B cell (primary cell): ENCODE results near the gene EIF3K. TPM values are rescaled to one million over a fixed set of nuclear protein-coding genes. Genes with fewer than 3 reads are reported as not detected.

ENCODE experiments used
- ATAC-seq: fragments of 200-7000 bp; cut with Tn5 transposase; one replicate; pipeline ENCODE4 v1.10.0; 2021; ENCODE audit warnings: low read depth, mild to moderate bottlenecking, moderate number of reproducible peaks, moderate library complexity
- CTCF ChIA-PET: fragments of 350-600 bp; sonication (Branson Sonifier 250); formaldehyde crosslinking; loops from one replicate; lab custom pipeline; 2021; ENCODE audit warnings: antibody characterized with exemption, inconsistent platforms; lab: Charles Lee
- POLR2A ChIA-PET: fragments of 350-600 bp; sonication (Branson Sonifier 250); formaldehyde crosslinking; loops from one replicate; lab custom pipeline; 2021; ENCODE audit warnings: antibody characterized with exemption; lab: Charles Lee
- DNase-seq: peaks from one replicate; pipeline ENCODE4 v3.0.0; 2013
- H2AFZ ChIP-seq: 2 replicates; pipeline ENCODE4 v1.6.1; 2012; ENCODE audit warnings: mild to moderate bottlenecking, low read depth, low read length; ENCODE audit not compliant: insufficient read depth, poor library complexity, severe bottlenecking
- H3K27ac ChIP-seq, 2 donors: 1 replicate in 1 of 2; 2 replicates in 1 of 2; pipeline ENCODE4 v1.5.1; 2012 to 2013; ENCODE audit warnings: low read length in 2 of 2, mild to moderate bottlenecking in 2 of 2, moderate library complexity in 1 of 2
- H3K27me3 ChIP-seq, 4 experiments: fragments of 200-600 bp in 1 of 4; sonication (generic) in 1 of 4; replicated peaks in 1 of 4; 1 replicate in 2 of 4; 2 replicates in 2 of 4; pipeline versions ENCODE4 v1.6.1 to v1.7.0; 2013 to 2016; ENCODE audit warnings: low read length in 3 of 4, mild to moderate bottlenecking in 2 of 4, mixed read lengths in 1 of 4, moderate library complexity in 1 of 4; ENCODE audit not compliant: insufficient read depth in 4 of 4, control insufficient read depth in 3 of 4; ENCODE audit errors: control extremely low read depth in 1 of 4
- H3K36me3 ChIP-seq, 2 experiments: replicated peaks in 1 of 2; 1 replicate in 1 of 2; 2 replicates in 1 of 2; pipeline versions ENCODE4 v1.6.1 to v1.7.1; 2013; ENCODE audit warnings: low read length in 1 of 2; ENCODE audit not compliant: insufficient read depth in 2 of 2, control insufficient read depth in 1 of 2; ENCODE audit errors: control extremely low read depth in 1 of 2, extremely low read depth in 1 of 2
- H3K4me1 ChIP-seq, 2 donors: fragments of 200-600 bp in 1 of 2; sonication (generic) in 1 of 2; 1 replicate in 1 of 2; 2 replicates in 1 of 2; pipeline versions ENCODE4 v1.5.1 to v1.6.1; 2013 to 2017; ENCODE audit warnings: low read length in 2 of 2; ENCODE audit not compliant: control insufficient read depth in 2 of 2, insufficient read depth in 2 of 2
- H3K4me2 ChIP-seq: replicated peaks from 2 replicates; pipeline ENCODE3; 2012; ENCODE audit warnings: mild to moderate bottlenecking, low read depth, low read length; ENCODE audit not compliant: poor library complexity, severe bottlenecking
- H3K4me3 ChIP-seq, 5 experiments: fragments of 200-600 bp in 1 of 5; sonication (generic) in 1 of 5; 1 replicate in 3 of 5; 2 replicates in 2 of 5; pipeline versions ENCODE4 v1.5.1 to v1.7.0; 2011 to 2016; ENCODE audit warnings: low read length in 4 of 5, mild to moderate bottlenecking in 4 of 5, low read depth in 2 of 5, control low read depth in 1 of 5, moderate library complexity in 1 of 5; ENCODE audit not compliant: insufficient read depth in 1 of 5; ENCODE audit errors: control extremely low read depth in 1 of 5, extremely low read depth in 1 of 5
- H3K79me2 ChIP-seq: fragments of 200-600 bp; sonication (generic); one replicate; pipeline ENCODE4 v1.6.0; 2016; ENCODE audit warnings: low read length; ENCODE audit not compliant: control insufficient read depth, insufficient read depth
- H3K9ac ChIP-seq: fragments of 200-600 bp; sonication (generic); 2 replicates; pipeline ENCODE4 v1.6.1; 2017; ENCODE audit warnings: mild to moderate bottlenecking, low read length, moderate library complexity
- H3K9me3 ChIP-seq, 3 donors: one replicate each; pipeline versions ENCODE4 v1.6.1 to v1.7.1; 2013; ENCODE audit warnings: low read length in 2 of 3; ENCODE audit not compliant: control insufficient read depth in 2 of 3, insufficient read depth in 1 of 3; ENCODE audit errors: control extremely low read depth in 1 of 3
- H4K20me1 ChIP-seq: 2 replicates; pipeline ENCODE4 v1.6.0; 2012; ENCODE audit warnings: mild to moderate bottlenecking, low read length; ENCODE audit not compliant: insufficient read depth, control insufficient read depth, poor library complexity, severe bottlenecking
- H3K27ac Mint-ChIP-seq: one replicate; pipeline ENCODE4 v1.8.0; 2021; ENCODE audit warnings: mixed read lengths
- H3K27me3 Mint-ChIP-seq: one replicate; pipeline ENCODE4 v1.8.0; 2021; ENCODE audit warnings: mixed read lengths
- H3K4me1 Mint-ChIP-seq: one replicate; pipeline ENCODE4 v1.8.0; 2021; ENCODE audit warnings: mixed read lengths
- H3K4me3 Mint-ChIP-seq: one replicate; pipeline ENCODE4 v1.8.0; 2021; ENCODE audit warnings: mixed read lengths
- H3K9me3 Mint-ChIP-seq: one replicate; pipeline ENCODE4 v1.8.0; 2022; ENCODE audit warnings: mixed read lengths; ENCODE audit not compliant: insufficient read depth
- CTCF ChIP-seq: fragments of 200-600 bp; IDR thresholded peaks from one replicate; pipeline ENCODE4 v1.8.0; 2022; ENCODE audit warnings: antibody characterized with exemption, mild to moderate bottlenecking
- EZH2 ChIP-seq: IDR thresholded peaks from 2 replicates; pipeline ENCODE4 v1.6.1; 2012; ENCODE audit warnings: borderline replicate concordance, low read depth, mild to moderate bottlenecking, moderate library complexity, low read length; ENCODE audit not compliant: insufficient read depth, poor library complexity, severe bottlenecking
- WGBS: methylation state at CpG from one replicate; pipeline ENCODE4 v1.1.5; 2013; ENCODE audit warnings: missing lambda C conversion rate; ENCODE audit not compliant: insufficient coverage; 5-methylcytosine and 5-hydroxymethylcytosine counted together
- intact Hi-C: fragments of 100-400 bp; cut with micrococcal nuclease; formaldehyde crosslinking; loops from one replicate; pipeline ENCODE4 v1.10.0; 2022
- polyA plus RNA-seq: library from polyadenylated mRNA; depleted of rRNA; stranded (reverse); fragments of >200 nt; gene quantifications from 2 replicates; pipeline ENCODE4 v1.2.3, GENCODE V29; 2012
- total RNA-seq, 2 donors: library from RNA; stranded (reverse); fragments of 120-200 nt in 1 of 2; gene quantifications; 1 replicate in 1 of 2; 2 replicates in 1 of 2; pipeline versions ENCODE4 v1.2.3 to v1.2.4, GENCODE V29; 2013 to 2022

Gene EIF3K
- total and polyA plus RNA-seq, 2 donors (not counting 1 experiment from before 2014, with no cell fraction given), result 284 to 773 TPM

GRCh38 chr19:38617283-38617763 is 1.7 kb upstream of the EIF3K start:
- peaks cover 33 to 54% of the 10 kb centered on the region in 2 donors for H3K4me1 ChIP-seq
- DNase-seq (peak; percentile 75), ATAC-seq (peak; percentile 4)
- 0% methylated on average over 5 of the region's 9 CpGs for WGBS
- Mint-ChIP-seq H3K27ac (peak overlapping the region; percentile 98), H3K4me1 (peaks cover 55% of the 10 kb centered on the region), H3K27me3 (no peaks in the 10 kb centered on the region), H3K4me3 (peak overlapping the region; percentile 100), H3K9me3 (no peaks in the 10 kb centered on the region)
- peak overlapping the region; percentile 93 for H3K4me2 ChIP-seq
- peak overlapping the region; percentile 86 for H2AFZ ChIP-seq
- intact Hi-C loops, result loop anchor here (1.0 to 10.0 kb wide), 5 partner anchors 60 to 795 kb away; partner anchors contain the start of genes GGN, PLEKHG2, SIPA1L3 and SPRED3
- peaks cover 45% of the 10 kb centered on the region for H4K20me1 ChIP-seq
- H3K36me3 ChIP-seq, result peaks cover 2 to 47% of the 10 kb centered on the region in 2 experiments
- H3K9ac ChIP-seq, result peak overlapping the region; percentile 98
- H3K27ac ChIP-seq, result peak overlapping the region; percentile 88 to 93
- no peaks in the 10 kb centered on the region for H3K9me3 ChIP-seq
- no peak for TF ChIP-seq CTCF
- TF ChIP-seq EZH2, result no peak
- peaks cover 85% of the 10 kb centered on the region for H3K79me2 ChIP-seq
- H3K27me3 ChIP-seq, result no peaks in the 10 kb centered on the region
- CTCF ChIA-PET, result interaction anchor here (0.9 to 5.6 kb wide), 7 partner anchors 18 to 314 kb away, joined by 3 to 65 read pairs (median 6); partner anchors contain the start of genes FAM98C, MRPS12 and SARS2
- peak overlapping the region; percentile 30 to 95 (median 71) for H3K4me3 ChIP-seq
- POLR2A ChIA-PET, result interaction anchor here (0.5 to 2.4 kb wide), 8 partner anchors 30 to 743 kb away, joined by 3 to 14 read pairs (median 5); partner anchors contain the start of genes ACTN4, FAM98C, MRPS12 and NFKBIB
